MM.1S (cell line): ENCODE results near the gene TCERG1L.

Experiments
- CTCF ChIP-seq: fragments of 300-600 bp; sonication (generic); IDR thresholded peaks from 2 replicates; pipeline ENCODE4 v1.5.1; 2016; ENCODE audit warnings: antibody characterized with exemption, low read length, mixed read lengths
- EZH2 ChIP-seq: fragments of 300-600 bp; sonication (generic); optimal IDR thresholded peaks from 2 replicates; pipeline ENCODE3; 2017; ENCODE audit warnings: low read depth, mild to moderate bottlenecking, antibody characterized with exemption, low read length, mixed read lengths
- EZH2phosphoT487 ChIP-seq: fragments of 300-600 bp; sonication (generic); IDR thresholded peaks from 2 replicates; pipeline ENCODE4 v1.6.1; 2018; ENCODE audit warnings: antibody characterized with exemption, low read length

- TF ChIP-seq EZH2, result no peak
- no peak for TF ChIP-seq CTCF
- no peak for TF ChIP-seq EZH2phosphoT487
Measured at GRCh38 chr10:131274133-131274880, 37.2 kb downstream of the TCERG1L start.
